ENCODE measurements around the gene KCNH2. TPM values are rescaled to one million over a fixed set of nuclear protein-coding genes. Genes with fewer than 3 reads are reported as not detected.

KCNH2 gene
- total and polyA plus RNA-seq, 8 donors, result 4.0 to 77.7 (median 7.3) TPM

- no peak for DNase-seq
- no peaks in the 10 kb centered on the region for H3K9me3 ChIP-seq
- H3K27ac ChIP-seq, result no peak overlapping the region
- TF ChIP-seq POLR2AphosphoS5 (IDR thresholded peaks at IDR 0.05) (no peak), POLR2A (IDR thresholded peaks at IDR 0.05) (no peak), EP300 (IDR thresholded peaks at IDR 0.05) (no peak), CTCF (IDR thresholded peaks at IDR 0.05) (no peak)
- no peak overlapping the region for H3K4me3 ChIP-seq
- peaks cover 0 to 13% (median 0%) of the 10 kb centered on the region in 3 donors for H3K27me3 ChIP-seq
- WGBS, 5 donors, result 81 to 94% (median 86%) methylated on average over 4 of the region's 4 CpGs
- H3K4me1 ChIP-seq, result peaks cover 5 to 33% (median 25%) of the 10 kb centered on the region in 4 donors
- intact Hi-C loops (cut with DNase I; ENCODE audit: low total_unique reads), result no loop called here
- H3K36me3 ChIP-seq, result peaks cover 0 to under 1% (median under 1%) of the 10 kb centered on the region in 4 donors
These were observed 48.0 kb upstream of the KCNH2 start for GRCh38 chr7:151025924-151026671.

GRCh38 chr7:151024435-151025056, 46.4 kb upstream of the KCNH2 start, which contains the start of gene ATG9B:
ATG9B (minus strand) TSS chr7:151024494; CDS start chr7:151024423, 71 bp downstream.
- H3K27ac ChIP-seq, result no peak within 1 kb of the TSS
- H3K4me1 ChIP-seq, result peaks cover 5 to 17% (median 17%) of the 10 kb centered on the region in 4 donors
- peaks cover 0 to 29% (median 11%) of the 10 kb centered on the region in 3 donors for H3K27me3 ChIP-seq
- no peak for TF ChIP-seq POLR2AphosphoS5 (IDR thresholded peaks at IDR 0.05)
- no peak for TF ChIP-seq POLR2A (IDR thresholded peaks at IDR 0.05)
- no peak for TF ChIP-seq CTCF (IDR thresholded peaks at IDR 0.05)
- TF ChIP-seq EP300 (IDR thresholded peaks at IDR 0.05), result no peak
- no peak within 1 kb of the TSS for H3K4me3 ChIP-seq
- DNase-seq, result no peak
- WGBS, 5 donors, result 60 to 79% (median 73%) methylated on average over 4 of the region's 4 CpGs
- no peaks in the 10 kb centered on the region for H3K9me3 ChIP-seq
- intact Hi-C loops (cut with DNase I; ENCODE audit: low total_unique reads), result no loop called here
- no peaks in the 10 kb centered on the region for H3K36me3 ChIP-seq

GRCh38 chr7:151023232-151023631, 45.1 kb upstream of the KCNH2 start:
- H3K27ac ChIP-seq, result no peak overlapping the region
- WGBS, 5 donors, result 68 to 84% (median 73%) methylated on average over 8 to 10 of the region's 10 CpGs
- H3K9me3 ChIP-seq, result no peaks in the 10 kb centered on the region
- intact Hi-C loops (cut with DNase I; ENCODE audit: low total_unique reads), result no loop called here
- H3K27me3 ChIP-seq, result peaks cover 0 to 42% (median 24%) of the 10 kb centered on the region in 3 donors
- no peak for TF ChIP-seq EP300 (IDR thresholded peaks at IDR 0.05)
- no peak for TF ChIP-seq CTCF (IDR thresholded peaks at IDR 0.05)
- no peaks in the 10 kb centered on the region for H3K36me3 ChIP-seq
- H3K4me1 ChIP-seq, result peaks cover 10 to 19% (median 17%) of the 10 kb centered on the region in 4 donors
- DNase-seq, result no peak
- H3K4me3 ChIP-seq, result no peak overlapping the region

- H3K4me1 ChIP-seq, result peaks cover 18 to 20% (median 18%) of the 10 kb centered on the region in 4 donors
- H3K27ac ChIP-seq, result no peak overlapping the region
- H3K9me3 ChIP-seq, result no peaks in the 10 kb centered on the region
- TF ChIP-seq POLR2AphosphoS5 (IDR thresholded peaks at IDR 0.05) (no peak), POLR2A (IDR thresholded peaks at IDR 0.05) (no peak), CTCF (IDR thresholded peaks at IDR 0.05) (no peak), EP300 (IDR thresholded peaks at IDR 0.05) (no peak)
- H3K27me3 ChIP-seq, result peaks cover 0 to 72% (median 29%) of the 10 kb centered on the region in 3 donors
- no peak overlapping the region for H3K4me3 ChIP-seq
- H3K36me3 ChIP-seq, result no peaks in the 10 kb centered on the region
- intact Hi-C loops (cut with DNase I; ENCODE audit: low total_unique reads), result no loop called here
- WGBS, 5 donors, result 56 to 68% (median 57%) methylated on average over 7 of the region's 7 CpGs
- no peak for DNase-seq
These were observed 42.1 kb upstream of the KCNH2 start for GRCh38 chr7:151020231-151020630.

All from stomach (tissue), 9 donors.